A549 (cell line): ENCODE results near the gene RAB3IL1.
A peak's percentile ranks its signal among the peaks of the same experiment; 100 is the strongest.

Experiments used
- CEBPB ChIP-seq, 2 experiments: fragments of >200 bp in 1 of 2; sonication (Bioruptor Twin) in 1 of 2; formaldehyde crosslinking in 1 of 2; IDR thresholded peaks; 2 replicates each; pipeline ENCODE4 v1.6.1; 2012 to 2016
- EP300 ChIP-seq, 2 experiments: fragments of >200 bp; sonication (Bioruptor Twin); formaldehyde crosslinking; IDR thresholded peaks; 2 replicates in 1 of 2; 3 replicates in 1 of 2; pipeline ENCODE4 v1.6.1; 2016 to 2017
- MAFK ChIP-seq: fragments of 450-650 bp; IDR thresholded peaks from 2 replicates; pipeline ENCODE4 v1.6.1; 2014; ENCODE audit not compliant: partially characterized antibody
- NPAS2 ChIP-seq: fragments of 250-450 bp; sonication (Bioruptor Pico); IDR thresholded peaks from 2 replicates; pipeline ENCODE4 v1.8.0; 2022; ENCODE audit warnings: mild to moderate bottlenecking, moderate library complexity, borderline replicate concordance
- POLR2A ChIP-seq: IDR thresholded peaks from 2 replicates; pipeline ENCODE4 v1.6.1; 2012; ENCODE audit warnings: mild to moderate bottlenecking, low read length
- RAD21 ChIP-seq, 2 experiments: fragments of >200 bp in 1 of 2; sonication (Bioruptor Twin) in 1 of 2; formaldehyde crosslinking in 1 of 2; IDR thresholded peaks in 1 of 2; conservative IDR thresholded peaks in 1 of 2; 2 replicates in 1 of 2; 3 replicates in 1 of 2; pipeline ENCODE4 v1.6.1; 2012 to 2018; ENCODE audit warnings: inconsistent platforms in 1 of 2
- TF ChIP-seq, protein P1 (sequence below): fragments of >200 bp; sonication (Bioruptor Twin); formaldehyde crosslinking; IDR thresholded peaks from 3 replicates; pipeline ENCODE4 v1.5.1; 2016
- TF ChIP-seq, protein P2 (sequence below): fragments of >200 bp; sonication (Bioruptor Twin); formaldehyde crosslinking; IDR thresholded peaks from 3 replicates; pipeline ENCODE4 v1.6.1; 2016
- TF ChIP-seq, protein P3 (sequence below): fragments of 200-600 bp; sonication (generic); IDR thresholded peaks from 2 replicates; pipeline ENCODE4 v1.6.1; 2016; ENCODE audit warnings: antibody characterized with exemption, mild to moderate bottlenecking, moderate library complexity
- TF ChIP-seq, protein P4 (sequence below): IDR thresholded peaks from 2 replicates; pipeline ENCODE4 v1.6.1; 2012

DNA sequence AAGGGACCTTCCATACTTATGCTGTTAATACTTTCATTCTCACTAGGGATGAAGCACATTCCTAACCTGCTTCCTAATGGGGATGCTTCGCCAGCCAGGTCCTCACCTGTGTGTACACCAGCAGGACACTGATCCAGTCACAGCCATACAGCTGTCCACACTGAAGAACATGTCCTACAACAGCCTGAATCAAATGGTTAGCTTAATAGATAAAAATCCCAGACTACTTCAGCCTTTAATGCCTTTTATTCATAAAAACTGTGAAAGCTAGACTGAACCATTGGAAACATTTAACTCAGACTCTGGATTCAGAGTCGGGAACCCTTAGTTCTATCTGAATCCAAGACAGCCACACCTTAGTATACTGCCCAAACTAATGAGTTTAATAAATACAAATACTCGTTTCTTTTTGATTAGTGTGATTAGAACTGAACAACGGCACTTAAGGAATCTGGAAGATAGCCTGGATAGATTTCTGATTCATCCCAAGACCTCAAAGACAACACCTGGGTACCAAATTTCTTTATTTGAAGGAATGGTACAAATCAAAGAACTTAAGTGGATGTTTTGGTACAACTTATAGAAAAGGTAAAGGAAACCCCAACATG is 46.8 kb upstream of the RAB3IL1 start:
- TF ChIP-seq, protein P1, sequence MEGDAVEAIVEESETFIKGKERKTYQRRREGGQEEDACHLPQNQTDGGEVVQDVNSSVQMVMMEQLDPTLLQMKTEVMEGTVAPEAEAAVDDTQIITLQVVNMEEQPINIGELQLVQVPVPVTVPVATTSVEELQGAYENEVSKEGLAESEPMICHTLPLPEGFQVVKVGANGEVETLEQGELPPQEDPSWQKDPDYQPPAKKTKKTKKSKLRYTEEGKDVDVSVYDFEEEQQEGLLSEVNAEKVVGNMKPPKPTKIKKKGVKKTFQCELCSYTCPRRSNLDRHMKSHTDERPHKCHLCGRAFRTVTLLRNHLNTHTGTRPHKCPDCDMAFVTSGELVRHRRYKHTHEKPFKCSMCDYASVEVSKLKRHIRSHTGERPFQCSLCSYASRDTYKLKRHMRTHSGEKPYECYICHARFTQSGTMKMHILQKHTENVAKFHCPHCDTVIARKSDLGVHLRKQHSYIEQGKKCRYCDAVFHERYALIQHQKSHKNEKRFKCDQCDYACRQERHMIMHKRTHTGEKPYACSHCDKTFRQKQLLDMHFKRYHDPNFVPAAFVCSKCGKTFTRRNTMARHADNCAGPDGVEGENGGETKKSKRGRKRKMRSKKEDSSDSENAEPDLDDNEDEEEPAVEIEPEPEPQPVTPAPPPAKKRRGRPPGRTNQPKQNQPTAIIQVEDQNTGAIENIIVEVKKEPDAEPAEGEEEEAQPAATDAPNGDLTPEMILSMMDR = no peak
- TF ChIP-seq RAD21 (conservative IDR thresholded peaks at IDR 0.05 in 1 of 2, IDR thresholded peaks at IDR 0.05 in 1 of 2) (no peak), POLR2A (no peak), EP300 (IDR thresholded peaks at IDR 0.05) (no peak), CEBPB (IDR thresholded peaks at IDR 0.05) (no peak), NPAS2 (no peak), MAFK (no peak)
- TF ChIP-seq, protein P2, sequence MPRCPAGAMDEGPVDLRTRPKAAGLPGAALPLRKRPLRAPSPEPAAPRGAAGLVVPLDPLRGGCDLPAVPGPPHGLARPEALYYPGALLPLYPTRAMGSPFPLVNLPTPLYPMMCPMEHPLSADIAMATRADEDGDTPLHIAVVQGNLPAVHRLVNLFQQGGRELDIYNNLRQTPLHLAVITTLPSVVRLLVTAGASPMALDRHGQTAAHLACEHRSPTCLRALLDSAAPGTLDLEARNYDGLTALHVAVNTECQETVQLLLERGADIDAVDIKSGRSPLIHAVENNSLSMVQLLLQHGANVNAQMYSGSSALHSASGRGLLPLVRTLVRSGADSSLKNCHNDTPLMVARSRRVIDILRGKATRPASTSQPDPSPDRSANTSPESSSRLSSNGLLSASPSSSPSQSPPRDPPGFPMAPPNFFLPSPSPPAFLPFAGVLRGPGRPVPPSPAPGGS = no peak
- TF ChIP-seq, protein P3, sequence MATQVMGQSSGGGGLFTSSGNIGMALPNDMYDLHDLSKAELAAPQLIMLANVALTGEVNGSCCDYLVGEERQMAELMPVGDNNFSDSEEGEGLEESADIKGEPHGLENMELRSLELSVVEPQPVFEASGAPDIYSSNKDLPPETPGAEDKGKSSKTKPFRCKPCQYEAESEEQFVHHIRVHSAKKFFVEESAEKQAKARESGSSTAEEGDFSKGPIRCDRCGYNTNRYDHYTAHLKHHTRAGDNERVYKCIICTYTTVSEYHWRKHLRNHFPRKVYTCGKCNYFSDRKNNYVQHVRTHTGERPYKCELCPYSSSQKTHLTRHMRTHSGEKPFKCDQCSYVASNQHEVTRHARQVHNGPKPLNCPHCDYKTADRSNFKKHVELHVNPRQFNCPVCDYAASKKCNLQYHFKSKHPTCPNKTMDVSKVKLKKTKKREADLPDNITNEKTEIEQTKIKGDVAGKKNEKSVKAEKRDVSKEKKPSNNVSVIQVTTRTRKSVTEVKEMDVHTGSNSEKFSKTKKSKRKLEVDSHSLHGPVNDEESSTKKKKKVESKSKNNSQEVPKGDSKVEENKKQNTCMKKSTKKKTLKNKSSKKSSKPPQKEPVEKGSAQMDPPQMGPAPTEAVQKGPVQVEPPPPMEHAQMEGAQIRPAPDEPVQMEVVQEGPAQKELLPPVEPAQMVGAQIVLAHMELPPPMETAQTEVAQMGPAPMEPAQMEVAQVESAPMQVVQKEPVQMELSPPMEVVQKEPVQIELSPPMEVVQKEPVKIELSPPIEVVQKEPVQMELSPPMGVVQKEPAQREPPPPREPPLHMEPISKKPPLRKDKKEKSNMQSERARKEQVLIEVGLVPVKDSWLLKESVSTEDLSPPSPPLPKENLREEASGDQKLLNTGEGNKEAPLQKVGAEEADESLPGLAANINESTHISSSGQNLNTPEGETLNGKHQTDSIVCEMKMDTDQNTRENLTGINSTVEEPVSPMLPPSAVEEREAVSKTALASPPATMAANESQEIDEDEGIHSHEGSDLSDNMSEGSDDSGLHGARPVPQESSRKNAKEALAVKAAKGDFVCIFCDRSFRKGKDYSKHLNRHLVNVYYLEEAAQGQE = peak; percentile 40
- TF ChIP-seq, protein P4, sequence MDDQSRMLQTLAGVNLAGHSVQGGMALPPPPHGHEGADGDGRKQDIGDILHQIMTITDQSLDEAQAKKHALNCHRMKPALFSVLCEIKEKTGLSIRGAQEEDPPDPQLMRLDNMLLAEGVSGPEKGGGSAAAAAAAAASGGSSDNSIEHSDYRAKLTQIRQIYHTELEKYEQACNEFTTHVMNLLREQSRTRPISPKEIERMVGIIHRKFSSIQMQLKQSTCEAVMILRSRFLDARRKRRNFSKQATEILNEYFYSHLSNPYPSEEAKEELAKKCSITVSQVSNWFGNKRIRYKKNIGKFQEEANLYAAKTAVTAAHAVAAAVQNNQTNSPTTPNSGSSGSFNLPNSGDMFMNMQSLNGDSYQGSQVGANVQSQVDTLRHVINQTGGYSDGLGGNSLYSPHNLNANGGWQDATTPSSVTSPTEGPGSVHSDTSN = 0 out of 2 replicates have a peak, but pooled peaks have one; percentile 20
